ENCODE measurements around the gene RNF213. TPM values are rescaled to one million over a fixed set of nuclear protein-coding genes. Genes with fewer than 3 reads are reported as not detected.

The RNF213 gene
- total and polyA plus RNA-seq, 4 donors: 18.2 to 104 (median 33.5) TPM

DNA sequence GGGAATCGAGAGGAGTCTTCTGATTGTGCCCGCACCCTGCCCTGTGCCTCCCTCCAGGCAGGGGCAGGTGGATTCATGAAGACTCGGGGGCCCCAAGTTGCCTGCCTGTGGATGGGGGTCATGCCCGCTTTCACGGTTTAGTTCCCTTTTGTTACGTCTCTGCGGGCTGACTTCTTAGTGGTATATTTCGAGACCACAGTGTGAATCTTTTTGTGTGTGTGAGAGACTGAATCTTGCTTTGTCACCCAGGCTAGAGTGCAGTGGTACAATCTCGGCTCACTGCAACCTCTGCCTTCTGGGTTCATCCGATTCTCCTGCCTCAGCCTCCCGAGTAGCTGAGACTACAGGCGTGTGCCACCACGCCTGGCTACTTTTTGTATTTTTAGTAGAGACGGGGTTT, 18.1 kb upstream of the RNF213 start:
- no peak for TF ChIP-seq TAF1 (conservative IDR thresholded peaks at IDR 0.05)
- TF ChIP-seq, protein P1, sequence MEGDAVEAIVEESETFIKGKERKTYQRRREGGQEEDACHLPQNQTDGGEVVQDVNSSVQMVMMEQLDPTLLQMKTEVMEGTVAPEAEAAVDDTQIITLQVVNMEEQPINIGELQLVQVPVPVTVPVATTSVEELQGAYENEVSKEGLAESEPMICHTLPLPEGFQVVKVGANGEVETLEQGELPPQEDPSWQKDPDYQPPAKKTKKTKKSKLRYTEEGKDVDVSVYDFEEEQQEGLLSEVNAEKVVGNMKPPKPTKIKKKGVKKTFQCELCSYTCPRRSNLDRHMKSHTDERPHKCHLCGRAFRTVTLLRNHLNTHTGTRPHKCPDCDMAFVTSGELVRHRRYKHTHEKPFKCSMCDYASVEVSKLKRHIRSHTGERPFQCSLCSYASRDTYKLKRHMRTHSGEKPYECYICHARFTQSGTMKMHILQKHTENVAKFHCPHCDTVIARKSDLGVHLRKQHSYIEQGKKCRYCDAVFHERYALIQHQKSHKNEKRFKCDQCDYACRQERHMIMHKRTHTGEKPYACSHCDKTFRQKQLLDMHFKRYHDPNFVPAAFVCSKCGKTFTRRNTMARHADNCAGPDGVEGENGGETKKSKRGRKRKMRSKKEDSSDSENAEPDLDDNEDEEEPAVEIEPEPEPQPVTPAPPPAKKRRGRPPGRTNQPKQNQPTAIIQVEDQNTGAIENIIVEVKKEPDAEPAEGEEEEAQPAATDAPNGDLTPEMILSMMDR (IDR thresholded peaks at IDR 0.05; ENCODE audit: low read depth, low read length, missing input control): no peak
- TF ChIP-seq, protein P2, sequence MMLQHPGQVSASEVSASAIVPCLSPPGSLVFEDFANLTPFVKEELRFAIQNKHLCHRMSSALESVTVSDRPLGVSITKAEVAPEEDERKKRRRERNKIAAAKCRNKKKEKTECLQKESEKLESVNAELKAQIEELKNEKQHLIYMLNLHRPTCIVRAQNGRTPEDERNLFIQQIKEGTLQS (IDR thresholded peaks at IDR 0.05): no peak
- TF ChIP-seq GABPA (IDR thresholded peaks at IDR 0.05 in 1 of 2, conservative IDR thresholded peaks at IDR 0.05 in 1 of 2): no peak
- TF ChIP-seq JUND (IDR thresholded peaks at IDR 0.05): no peak
- TF ChIP-seq, protein P3, sequence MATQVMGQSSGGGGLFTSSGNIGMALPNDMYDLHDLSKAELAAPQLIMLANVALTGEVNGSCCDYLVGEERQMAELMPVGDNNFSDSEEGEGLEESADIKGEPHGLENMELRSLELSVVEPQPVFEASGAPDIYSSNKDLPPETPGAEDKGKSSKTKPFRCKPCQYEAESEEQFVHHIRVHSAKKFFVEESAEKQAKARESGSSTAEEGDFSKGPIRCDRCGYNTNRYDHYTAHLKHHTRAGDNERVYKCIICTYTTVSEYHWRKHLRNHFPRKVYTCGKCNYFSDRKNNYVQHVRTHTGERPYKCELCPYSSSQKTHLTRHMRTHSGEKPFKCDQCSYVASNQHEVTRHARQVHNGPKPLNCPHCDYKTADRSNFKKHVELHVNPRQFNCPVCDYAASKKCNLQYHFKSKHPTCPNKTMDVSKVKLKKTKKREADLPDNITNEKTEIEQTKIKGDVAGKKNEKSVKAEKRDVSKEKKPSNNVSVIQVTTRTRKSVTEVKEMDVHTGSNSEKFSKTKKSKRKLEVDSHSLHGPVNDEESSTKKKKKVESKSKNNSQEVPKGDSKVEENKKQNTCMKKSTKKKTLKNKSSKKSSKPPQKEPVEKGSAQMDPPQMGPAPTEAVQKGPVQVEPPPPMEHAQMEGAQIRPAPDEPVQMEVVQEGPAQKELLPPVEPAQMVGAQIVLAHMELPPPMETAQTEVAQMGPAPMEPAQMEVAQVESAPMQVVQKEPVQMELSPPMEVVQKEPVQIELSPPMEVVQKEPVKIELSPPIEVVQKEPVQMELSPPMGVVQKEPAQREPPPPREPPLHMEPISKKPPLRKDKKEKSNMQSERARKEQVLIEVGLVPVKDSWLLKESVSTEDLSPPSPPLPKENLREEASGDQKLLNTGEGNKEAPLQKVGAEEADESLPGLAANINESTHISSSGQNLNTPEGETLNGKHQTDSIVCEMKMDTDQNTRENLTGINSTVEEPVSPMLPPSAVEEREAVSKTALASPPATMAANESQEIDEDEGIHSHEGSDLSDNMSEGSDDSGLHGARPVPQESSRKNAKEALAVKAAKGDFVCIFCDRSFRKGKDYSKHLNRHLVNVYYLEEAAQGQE (IDR thresholded peaks at IDR 0.05): no peak
- no peak for TF ChIP-seq EGR1 (IDR thresholded peaks at IDR 0.05; ENCODE audit: low read depth in 2 of 2)
- no peak for TF ChIP-seq RAD21 (IDR thresholded peaks at IDR 0.05)
- TF ChIP-seq FOXA1 (IDR thresholded peaks at IDR 0.05): no peak
- TF ChIP-seq HNF4A (conservative IDR thresholded peaks at IDR 0.05): no peak
- no peak for TF ChIP-seq RXRA (IDR thresholded peaks at IDR 0.05)
- no peak for TF ChIP-seq FOXA2 (IDR thresholded peaks at IDR 0.05)
- TF ChIP-seq, protein P4, sequence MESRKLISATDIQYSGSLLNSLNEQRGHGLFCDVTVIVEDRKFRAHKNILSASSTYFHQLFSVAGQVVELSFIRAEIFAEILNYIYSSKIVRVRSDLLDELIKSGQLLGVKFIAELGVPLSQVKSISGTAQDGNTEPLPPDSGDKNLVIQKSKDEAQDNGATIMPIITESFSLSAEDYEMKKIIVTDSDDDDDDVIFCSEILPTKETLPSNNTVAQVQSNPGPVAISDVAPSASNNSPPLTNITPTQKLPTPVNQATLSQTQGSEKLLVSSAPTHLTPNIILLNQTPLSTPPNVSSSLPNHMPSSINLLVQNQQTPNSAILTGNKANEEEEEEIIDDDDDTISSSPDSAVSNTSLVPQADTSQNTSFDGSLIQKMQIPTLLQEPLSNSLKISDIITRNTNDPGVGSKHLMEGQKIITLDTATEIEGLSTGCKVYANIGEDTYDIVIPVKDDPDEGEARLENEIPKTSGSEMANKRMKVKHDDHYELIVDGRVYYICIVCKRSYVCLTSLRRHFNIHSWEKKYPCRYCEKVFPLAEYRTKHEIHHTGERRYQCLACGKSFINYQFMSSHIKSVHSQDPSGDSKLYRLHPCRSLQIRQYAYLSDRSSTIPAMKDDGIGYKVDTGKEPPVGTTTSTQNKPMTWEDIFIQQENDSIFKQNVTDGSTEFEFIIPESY (IDR thresholded peaks at IDR 0.05): no peak
- TF ChIP-seq, protein P5, sequence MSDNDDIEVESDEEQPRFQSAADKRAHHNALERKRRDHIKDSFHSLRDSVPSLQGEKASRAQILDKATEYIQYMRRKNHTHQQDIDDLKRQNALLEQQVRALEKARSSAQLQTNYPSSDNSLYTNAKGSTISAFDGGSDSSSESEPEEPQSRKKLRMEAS (IDR thresholded peaks at IDR 0.05): no peak
- TF ChIP-seq NR2F2 (IDR thresholded peaks at IDR 0.05): no peak
- TF ChIP-seq SP1 (IDR thresholded peaks at IDR 0.05): no peak
- TF ChIP-seq YY1 (IDR thresholded peaks at IDR 0.05): no peak
- TF ChIP-seq HNF4G (IDR thresholded peaks at IDR 0.05): no peak
- H3K4me3 ChIP-seq (ENCODE audit: low read depth in 1 of 3, low read length in 3 of 3): no peak overlapping the region
- no peaks in the 10 kb centered on the region for H3K9me3 ChIP-seq (ENCODE audit: control insufficient read depth in 4 of 4, low read length in 3 of 4)
- peaks cover 2 to 29% (median 13%) of the 10 kb centered on the region in 4 donors for H3K36me3 ChIP-seq (ENCODE audit: control insufficient read depth in 4 of 4, insufficient read depth in 3 of 4, low read depth in 1 of 4, low read length in 3 of 4)
- DNase-seq (ENCODE audit: low spot score): no peak
- H3K27ac ChIP-seq (ENCODE audit: low read depth in 1 of 2, low read length in 2 of 2): no peak overlapping the region
- no peaks in the 10 kb centered on the region for H3K4me1 ChIP-seq (ENCODE audit: control insufficient read depth in 4 of 4, insufficient read depth in 4 of 4, low read length in 3 of 4)
- 89% methylated on average over 14 of the region's 14 CpGs for WGBS
- H3K27me3 ChIP-seq (ENCODE audit: control insufficient read depth in 4 of 4, insufficient read depth in 4 of 4, low read length in 3 of 4): no peaks in the 10 kb centered on the region
- no peak overlapping the region for H3K9ac ChIP-seq (ENCODE audit: low read depth in 1 of 2, low read length in 2 of 2)

Data from liver (tissue), 9 donors.